AML-193 (cell line): ENCODE data around the gene KLHL2.
"Not testable (repeated sequence)": the region's sequence is repeated elsewhere in the genome, so short reads cannot be mapped to it uniquely, and the experiment has no call there.

Source experiments
- DNase-seq, 2 experiments: peaks; one replicate each; lab custom pipeline; 2025; lab: John Stamatoyannopoulos, UW

The KLHL2 gene

DNA sequence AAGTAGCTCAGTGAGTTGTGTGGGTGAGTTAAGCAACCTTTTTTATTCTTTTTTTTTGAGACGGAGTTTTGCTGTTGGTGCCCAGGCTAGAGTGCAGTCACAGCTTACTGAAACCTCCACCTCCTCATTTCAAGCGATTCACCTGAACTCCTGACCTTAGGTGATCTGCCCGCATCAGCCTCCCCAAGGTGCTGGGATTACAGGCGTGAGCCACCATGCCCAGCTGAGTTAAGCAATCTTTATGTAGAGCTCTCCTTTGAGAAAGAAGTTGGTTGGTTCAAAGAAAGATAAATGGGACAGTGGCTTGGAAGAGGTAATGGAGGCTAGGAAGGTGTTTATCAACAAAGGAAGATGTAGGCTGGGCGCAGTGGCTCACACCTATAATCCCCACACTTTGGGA is 123.3 kb downstream of the KLHL2 start:
- no peak for DNase-seq

DNA sequence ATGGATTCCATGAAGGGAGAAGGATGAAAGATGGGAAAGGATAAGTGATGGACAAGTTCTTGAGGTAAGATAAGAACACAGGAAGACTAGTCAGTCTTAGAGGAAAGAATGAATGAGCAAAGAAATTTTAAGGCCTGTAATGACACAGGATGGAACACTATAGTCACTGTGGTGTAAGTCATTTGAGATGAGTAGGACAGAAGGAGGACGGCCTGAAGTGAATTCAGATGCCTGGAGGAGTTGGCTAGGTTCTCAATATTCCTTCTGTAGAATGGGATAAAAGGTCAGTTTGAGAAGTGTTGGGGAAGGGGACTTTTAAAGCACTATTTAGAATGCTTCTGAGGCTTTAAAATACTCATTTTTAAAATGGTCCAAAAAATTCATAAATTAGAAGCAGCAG is 124.0 kb downstream of the KLHL2 start:
- DNase-seq = no peak

DNA sequence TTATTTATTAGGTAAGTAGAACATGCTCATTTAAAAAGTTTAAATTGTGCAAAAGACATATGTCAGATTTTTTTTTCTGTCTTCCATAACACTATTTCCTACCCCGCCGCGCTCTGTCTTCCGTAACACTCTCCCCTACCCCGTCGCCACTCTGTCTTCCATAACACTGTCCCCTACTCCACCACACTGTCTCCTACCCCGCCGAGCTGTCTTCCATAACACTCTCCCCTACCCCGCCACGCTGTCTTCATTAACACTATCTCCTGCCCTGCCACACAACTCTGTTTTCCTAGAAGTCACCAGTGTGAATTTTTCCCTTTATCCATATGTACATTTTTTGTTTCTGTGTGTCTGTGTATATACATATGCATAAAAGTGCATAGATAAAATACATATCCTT is 124.5 kb downstream of the KLHL2 start:
- DNase-seq = no peak

DNA sequence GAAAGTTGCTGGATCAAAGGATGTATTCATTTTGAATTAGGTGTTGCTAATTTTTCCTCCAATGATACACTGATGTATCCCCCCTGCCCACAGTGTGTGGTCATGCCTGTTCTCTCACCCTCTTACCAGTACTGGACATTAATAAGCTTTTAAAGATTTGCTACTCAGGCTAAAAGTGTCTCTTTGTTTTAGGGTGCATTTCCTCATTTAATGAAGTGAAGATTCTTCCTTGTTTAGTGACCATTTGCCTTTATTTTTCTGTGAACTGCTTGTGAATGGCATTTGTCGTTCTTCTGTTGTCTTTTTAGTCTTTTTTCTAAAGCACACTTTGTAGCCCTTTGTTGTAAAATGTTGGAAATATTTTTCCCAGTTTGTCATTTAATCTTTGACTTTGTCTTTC is 125.1 kb downstream of the KLHL2 start:
- no peak for DNase-seq

DNA sequence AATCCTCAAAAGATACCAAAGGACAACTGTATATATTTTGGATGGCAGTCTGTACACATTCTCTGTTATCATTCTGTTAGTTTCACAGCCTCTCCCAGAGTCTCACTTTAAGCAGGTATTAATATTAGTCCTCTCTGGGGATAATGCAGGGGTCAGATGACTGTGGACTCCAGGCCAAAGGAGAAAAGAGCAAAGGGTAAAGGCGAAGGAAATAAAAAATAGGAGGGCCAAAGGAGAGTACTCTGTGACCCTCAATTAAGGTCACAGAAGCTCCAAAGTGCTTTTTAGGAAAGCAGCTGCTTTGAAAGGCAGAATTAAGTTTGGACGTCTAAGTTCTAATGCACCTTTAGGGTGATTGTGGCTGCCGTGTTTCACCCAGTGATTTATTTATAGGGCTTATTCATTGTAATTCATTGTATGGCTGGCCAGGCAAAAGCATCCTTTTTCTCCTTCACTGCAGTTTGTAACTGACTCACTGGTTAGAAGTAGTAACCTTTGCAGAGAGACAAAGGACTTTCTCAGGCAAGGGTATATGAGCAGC is 127.9 kb downstream of the KLHL2 start:
- no peak for DNase-seq

DNA sequence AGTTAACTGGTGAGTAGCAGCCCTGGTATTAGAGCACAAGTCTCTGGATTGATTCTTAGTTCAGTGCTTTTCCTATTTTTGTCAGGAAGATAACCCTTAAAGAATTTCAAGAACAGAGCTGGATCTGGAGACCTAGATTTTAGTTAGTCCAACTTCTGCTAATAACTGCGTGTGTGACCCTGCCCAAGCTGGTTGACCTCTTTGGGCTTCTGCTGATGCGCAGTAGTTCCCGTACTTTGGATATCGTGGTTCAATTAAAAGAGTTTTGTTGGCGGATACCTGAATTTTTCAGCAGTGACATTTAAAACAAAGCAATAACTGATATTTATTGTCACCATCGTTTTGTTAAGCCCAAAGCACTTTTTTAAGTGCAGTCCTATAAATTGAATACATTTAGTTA is 129.4 kb downstream of the KLHL2 start:
- no peak for DNase-seq

DNA sequence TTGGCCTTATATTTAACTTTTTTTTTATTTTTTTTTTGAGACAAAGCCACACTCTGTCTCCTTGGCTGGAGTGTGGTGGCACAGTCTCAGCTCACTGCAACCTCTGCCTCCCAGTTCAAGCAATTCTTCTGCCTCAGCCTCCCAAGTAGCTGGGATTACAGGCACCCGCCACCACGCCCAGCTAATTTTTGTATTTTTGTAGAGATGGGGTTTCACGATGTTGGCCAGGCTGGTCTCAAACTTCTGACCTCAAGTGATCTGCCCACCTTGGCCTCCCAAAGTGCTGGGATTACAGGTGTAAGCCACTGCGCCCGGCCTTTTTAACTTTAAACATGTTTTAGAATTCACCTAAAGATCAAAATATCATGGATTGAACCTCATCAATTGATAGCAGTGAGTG is 135.0 kb downstream of the KLHL2 start:
- DNase-seq = not testable (repeated sequence)

DNA sequence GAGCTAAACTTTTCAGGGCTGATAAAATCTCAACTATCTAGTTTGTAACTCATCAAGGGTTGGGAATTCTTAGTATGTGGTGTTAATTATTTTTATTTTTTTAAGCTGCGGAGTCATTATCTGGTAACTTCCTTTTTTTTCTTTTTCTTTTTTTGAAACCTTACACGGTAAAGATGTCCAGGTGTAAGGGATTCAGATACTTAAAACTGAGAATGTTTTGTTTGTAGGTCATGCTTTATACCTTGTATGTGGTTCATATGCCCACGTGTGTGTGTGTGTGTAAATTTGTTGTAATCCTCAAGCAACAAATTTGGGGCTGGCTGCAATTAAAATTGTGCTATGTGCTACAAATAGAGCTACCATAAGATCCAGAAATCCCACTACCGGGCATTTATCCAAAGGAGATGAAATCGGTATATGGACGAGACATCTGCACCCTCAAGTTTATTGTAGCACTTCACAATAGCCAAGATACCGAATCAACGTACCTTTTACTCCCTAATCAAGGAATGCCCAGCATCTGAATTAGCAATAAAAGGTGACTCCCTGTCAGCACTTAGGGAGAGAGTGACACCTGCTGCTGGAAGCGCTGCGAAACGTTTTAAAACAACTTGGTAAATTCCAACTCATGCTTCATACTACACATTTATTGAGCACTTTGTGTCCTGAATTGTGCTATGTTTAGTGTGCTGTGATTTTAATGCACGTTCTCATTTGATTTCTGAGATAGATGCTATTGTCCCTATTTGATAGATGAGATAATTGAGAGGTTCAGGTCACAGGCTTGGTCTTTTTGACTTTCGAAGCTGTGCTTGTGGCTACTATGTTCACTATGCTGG is 136.2 kb downstream of the KLHL2 start:
- DNase-seq = peak in 1 of 2 experiments; percentile 16

DNA sequence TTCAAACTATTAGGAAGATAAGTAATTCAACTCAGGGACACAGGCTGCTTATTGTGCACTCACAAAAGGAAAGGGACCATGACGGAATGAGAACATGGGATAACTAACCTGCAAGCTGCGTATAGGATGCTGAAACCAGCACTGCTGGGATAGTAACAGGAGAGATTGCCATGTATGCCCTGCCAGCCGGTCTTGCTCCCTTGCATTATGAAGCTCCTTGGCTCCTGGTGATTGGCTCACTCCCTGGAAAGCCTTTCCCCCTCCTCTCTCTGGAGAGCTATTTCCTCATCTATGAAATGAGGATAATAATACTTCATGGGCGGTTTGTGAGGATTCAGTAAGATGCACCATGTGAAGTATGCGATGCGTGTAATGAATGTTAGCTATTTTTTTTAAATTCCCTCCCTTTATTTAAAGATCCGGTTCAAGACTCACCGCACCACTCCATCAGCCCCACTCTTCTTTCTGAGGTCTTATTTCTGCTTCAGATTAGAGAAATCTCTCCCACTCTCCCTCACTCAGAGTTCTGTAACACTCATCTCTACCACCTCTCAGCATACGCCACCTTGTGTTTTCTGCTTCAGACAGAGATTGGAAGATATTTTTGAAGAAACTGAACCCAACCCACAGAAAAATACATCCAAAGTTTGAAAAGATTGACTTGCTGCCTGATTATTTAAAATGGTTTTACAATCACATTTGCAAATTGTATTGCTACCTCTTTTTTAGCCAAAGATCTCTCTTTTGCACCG is 138.5 kb downstream of the KLHL2 start:
- no peak for DNase-seq

DNA sequence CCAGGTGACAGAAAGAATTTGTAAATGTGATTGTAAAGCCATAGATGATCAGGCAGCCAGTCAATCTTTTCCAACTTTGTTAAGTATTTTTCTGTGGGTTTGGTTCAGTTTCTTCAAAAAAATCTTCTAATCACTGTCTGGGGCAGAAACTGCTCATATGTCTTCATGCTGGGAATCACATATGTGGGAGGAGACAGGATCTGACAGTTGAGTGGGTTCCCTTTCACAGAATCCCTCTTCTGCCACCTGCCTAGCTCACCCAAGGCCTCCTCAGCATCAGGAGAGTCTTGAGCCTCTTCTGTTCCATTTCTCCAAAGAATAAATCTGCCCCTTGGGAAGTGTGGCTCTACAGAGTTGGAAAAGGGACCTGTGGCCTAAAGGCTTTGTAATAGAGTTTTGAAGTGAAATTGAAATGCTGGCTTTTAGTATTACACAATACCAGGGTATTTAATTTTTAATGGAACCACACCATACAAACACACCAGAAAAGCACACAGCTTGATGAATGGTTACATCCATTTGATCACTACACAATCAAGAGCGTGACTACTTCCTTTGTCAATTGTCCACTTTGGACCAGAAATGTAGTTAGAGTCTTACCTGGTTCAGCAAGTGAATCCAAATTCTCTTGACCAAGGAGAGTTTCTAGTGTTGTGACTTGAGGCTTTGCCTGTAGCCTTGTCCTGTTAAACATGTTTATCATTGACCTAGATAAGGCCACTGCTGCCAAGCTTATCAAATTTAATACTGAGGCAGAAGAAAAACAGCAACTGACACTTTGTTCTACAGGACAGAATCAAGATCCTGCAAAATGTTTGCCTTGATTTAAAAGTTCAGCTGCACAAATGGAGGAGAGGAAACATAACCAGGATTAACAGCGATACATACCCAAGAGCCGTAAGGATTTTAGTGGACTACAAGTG is 140.5 kb downstream of the KLHL2 start:
- no peak for DNase-seq

DNA sequence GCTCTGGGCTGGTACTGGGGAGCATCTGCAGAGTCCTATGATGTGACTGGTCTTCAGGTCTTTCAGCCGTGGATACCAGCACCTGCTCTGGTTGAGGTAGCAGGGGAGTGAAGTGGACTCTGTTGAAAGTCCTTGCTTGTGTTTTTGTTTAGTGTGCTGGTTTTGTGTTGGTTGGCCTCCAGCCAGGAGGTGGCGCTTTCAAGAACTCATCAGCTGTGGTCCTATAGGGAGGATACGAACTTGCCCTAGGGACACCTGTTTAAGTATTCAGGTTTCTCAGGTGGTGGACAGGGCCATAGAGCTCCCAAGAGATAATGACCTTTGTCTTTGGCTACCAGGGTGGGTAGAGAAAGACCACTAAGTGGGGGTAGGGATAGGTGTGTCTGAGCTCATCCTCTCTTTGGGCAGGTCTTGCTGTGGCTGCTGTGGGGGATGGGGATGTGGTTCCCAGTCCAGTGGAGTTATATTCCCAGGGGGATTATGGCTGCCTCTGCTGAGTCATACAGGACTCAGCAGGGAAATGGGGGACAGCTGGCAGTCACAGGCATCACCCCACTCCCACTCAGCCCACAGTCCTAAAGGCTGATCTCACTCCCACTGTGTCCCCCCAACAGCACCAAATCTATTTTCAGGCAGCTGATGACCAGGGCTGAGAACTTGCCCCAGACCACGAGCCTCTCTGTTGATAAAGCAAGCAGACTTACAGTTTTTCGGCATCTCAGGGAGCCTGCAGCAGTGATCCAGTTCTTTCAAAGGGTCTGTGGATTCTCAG is 144.2 kb downstream of the KLHL2 start:
- no peak for DNase-seq

DNA sequence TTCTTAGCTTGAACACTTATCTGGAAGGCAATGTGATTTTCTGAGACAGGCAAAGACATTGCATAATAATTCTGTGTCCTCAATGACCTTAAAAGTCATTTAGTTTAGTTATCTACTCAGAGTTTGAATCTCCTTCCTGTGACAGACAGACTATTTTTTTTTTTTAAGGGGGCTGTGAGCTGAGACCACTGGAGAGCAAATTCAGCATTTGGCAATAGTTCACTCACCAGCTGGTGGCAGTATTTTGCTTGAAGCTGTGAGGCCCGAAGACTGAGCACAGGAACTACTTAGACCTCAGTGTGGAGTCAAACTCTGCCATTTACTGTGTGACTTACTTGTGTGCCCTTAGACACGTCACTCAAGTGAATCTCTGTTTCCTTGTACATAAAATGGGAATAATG is 148.5 kb downstream of the KLHL2 start:
- peak in 1 of 2 experiments; percentile 36 for DNase-seq

DNA sequence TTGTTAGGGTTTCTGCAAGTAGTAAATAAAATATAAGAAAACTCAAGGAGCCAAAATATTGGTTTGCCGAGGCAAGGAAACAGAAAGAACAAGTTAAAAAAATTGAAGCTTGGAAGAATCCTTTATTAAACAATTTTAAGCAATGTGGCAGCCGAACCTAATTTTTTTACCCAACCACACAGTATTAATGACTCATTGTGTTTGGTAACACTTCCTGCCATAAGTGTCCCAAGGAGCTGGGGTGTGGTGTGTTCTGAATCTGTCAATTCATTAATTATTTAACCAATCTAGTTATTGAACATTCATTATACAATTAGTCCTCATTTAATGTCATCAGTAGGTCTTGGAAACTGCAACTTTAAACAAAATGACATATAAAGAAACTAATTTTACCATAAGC is 152.1 kb downstream of the KLHL2 start:
- DNase-seq = peak; percentile 68 to 80

DNA sequence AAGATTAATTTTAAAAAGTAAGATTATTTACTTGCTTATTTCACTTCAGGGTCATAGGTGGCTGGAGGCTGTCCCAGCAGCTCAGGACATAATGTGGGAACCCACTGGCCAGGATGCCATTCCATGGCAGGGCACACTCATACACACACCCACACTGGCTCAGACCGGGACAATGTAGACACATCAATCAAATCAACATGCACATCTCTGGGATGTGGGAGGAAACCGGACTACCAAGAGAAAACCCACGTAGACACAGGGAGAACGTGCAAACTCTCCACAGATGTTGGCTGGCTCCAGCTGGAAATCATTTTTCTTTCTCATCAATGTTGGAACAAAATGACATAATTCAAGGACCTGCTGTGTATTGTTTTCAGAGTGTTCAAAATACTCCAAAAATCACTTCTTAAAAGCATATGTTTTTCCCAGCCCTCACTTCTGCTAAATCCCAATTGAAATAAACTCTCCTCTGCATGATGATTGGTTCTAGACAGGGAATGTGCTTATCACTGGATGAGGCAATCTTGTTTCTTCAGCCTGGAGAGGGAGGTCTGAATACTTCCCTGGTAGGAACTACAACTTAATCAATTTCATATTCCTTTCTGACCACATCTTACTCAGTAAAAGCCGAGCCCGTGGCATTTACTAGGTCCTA is 152.8 kb downstream of the KLHL2 start:
- no peak for DNase-seq

DNA sequence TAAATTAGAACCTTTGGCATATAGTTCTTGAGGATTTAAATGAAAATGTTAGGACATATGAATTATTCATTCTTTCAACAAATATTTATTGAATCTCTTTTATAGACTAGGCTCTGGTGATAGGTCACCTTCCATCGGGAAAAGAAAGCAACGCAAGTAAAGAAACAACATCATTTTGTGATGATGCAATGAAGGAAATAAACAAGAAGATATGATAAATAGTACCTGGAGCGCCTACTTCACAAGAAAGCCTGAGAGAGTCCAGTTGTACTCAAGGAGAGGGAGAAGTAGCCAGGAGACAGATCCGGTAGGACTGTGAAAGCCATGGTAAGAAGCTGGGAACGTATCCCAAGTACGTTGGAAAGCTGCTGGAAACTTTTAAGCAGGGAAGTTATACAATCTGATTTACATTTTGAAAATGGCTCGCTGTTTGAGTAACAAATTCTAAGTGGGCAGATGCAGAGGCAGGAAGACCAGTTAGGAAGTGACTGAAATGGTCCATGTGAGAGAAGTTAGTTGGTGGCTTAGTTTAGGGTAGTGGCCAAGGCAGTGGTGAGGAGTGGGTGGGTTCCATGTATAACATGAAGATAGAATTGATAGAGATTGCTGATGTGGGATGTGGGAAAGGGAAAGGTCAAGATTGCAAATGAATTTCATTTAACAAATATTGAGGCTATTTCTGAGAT is 153.8 kb downstream of the KLHL2 start:
- no peak for DNase-seq

DNA sequence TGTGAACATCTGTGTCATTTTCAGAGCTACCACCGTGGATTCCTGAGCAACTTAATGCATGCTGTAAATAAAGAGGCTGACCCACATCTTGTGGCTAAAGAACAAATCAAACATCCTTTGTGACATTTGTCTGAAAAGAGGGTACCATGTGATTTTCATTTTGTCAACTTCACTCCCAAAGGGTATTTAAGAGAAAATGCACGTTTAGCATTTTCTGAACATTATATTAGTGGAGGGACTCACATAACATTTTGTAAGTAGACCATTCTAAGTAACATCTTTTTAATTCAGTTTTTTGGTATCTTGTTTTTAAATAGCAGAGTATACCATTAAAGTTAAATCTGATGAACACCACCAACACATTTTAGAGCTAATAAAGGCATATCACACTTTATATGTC is 154.4 kb downstream of the KLHL2 start:
- DNase-seq = no peak

DNA sequence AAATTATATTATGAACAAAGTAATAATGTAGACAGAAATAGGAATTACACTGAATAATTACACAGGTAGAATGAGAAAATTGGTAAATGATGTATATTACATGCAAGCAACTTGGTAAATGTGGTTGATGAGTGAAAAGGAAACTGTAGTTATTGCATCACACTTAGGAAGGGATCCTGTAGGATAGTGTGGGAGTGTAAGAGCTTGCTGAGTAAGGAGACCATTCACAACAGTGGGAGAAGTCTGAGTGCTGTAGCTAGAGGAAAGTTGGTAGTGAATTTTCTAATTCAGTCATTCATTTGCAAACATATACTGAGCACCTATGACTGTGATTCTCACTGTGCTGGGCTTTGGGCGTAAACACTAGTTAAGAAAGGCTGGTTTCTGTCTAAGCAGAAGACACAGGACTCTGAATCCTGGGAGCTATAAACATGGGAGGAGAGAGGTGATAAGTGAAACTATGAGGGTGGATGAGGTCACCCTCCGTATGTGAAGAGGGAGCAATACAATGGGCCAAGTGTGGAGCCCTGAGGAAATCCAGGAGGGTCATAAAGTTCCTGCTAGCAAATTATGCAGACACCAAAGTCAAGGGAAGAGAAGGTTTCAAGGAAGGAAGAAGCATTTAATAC is 157.2 kb downstream of the KLHL2 start:
- DNase-seq = no peak

DNA sequence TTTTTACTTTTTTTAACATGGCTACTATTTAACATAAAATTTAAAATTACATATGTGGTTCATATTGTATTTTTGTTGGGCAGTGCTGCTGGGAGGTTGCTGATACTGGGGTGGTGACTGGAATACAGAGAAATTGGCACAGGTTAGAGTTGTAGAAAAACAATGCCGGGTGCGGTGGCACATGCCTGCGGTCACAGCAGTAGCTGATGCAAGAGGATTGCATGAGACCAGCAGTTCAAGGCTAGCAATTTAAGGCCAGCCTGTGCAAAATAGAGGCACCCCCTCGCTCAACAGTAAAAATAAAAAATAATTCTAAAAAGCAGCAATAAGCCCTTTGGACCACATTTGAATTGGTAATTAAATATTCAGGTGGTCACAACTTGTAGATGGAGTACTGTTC is 159.7 kb downstream of the KLHL2 start:
- no peak for DNase-seq

DNA sequence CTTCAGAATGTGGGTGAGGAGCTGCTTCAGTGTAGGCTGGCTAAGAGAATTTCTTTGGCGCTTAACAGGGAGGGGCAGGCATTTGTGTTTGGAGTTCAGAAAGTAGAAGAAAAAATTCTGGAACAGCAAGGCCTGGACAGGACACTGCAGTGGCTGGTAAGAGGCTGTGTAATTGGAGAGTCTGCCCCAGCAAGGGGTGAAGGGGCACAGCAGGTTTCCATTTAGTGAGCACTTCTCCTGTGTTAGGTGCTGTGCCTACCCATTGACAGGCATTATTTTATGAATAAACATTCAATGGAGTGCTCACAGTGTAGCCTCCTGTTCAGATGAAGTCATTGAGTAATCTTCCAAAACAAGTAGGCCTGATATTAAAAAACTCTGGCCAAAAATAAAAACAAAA is 160.8 kb downstream of the KLHL2 start:
- DNase-seq = no peak

DNA sequence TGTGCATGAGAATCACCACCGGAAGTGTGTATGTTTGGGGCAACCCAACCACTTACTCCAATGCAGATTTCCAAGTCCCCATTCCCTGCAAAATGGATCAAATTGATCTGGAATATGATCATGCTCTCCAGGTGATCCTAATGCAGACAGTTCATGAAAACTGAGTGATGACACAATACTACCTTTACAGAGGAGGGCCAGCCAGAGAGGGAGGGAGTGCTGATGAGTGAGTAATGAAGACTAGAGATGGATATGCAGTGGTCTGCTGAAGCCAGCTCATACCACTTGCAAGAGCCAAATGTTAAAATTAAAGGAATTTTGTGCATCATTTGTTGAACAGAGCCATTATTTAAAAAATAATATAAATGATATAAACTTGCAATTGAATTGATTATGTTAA is 161.2 kb downstream of the KLHL2 start:
- DNase-seq = no peak
